GM20000 (cell line): ENCODE results near the gene SULF2.

Experiments
- DNase-seq: peaks from one replicate; pipeline ENCODE4 v3.0.0; 2012; ENCODE audit warnings: low spot score
- CTCF ChIP-seq: IDR thresholded peaks from 2 replicates; pipeline ENCODE4 v1.5.1; 2012; ENCODE audit warnings: mild to moderate bottlenecking, control low read depth; ENCODE audit errors: extremely low read depth, missing control alignments

SULF2 gene

GRCh38 chr20:47780720-47781389, 4.4 kb downstream of the SULF2 start:
- no peak for TF ChIP-seq CTCF

GRCh38 chr20:47778398-47779354, 6.6 kb downstream of the SULF2 start:
- no peak for TF ChIP-seq CTCF
- no peak for DNase-seq

More at GRCh38 chr20:47780720-47781389, 4.4 kb downstream of the SULF2 start:
- no peak for DNase-seq

DNA sequence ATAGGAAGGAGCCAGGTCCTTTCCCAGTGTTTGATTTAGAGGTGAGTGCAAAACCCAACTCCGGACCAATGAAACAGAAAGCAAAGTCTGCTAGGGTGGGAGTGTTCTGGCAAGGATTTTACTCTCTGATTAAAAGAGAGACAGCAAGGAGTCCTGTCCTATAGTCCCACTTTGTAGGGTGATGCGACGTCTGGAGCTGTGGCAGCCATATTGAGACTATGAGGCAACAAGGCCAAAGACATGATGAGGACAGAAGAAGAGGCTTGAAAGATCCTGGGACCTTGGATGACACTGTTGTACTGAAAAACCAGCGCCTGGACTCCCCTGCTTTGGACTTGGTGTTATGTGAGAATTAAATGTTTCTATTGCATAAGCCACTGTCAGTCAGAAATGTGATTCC, 8.1 kb downstream of the SULF2 start:
- TF ChIP-seq CTCF, result no peak
- DNase-seq, result no peak

DNA sequence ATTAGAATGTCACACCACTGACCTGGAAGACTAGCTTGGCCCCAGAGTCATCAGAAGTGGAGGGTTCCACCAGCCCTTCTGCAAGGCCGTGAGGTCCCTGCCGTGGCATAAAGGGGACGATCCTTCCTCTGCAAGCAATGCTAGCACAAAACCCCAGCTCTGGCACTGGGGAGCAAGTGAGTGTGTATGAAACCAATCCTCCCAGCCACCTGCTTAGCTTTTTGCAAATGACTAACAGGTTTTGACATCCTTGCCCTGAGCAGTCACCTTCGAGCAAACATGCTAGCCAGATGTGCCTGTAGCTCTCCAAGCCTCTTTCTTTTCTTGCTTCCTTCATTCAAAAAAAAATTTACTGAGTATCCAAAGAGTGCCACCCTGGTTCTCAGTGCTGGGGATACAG, 8.6 kb downstream of the SULF2 start:
- TF ChIP-seq CTCF, result no peak

GRCh38 chr20:47775841-47776240, 9.4 kb downstream of the SULF2 start:
- no peak for DNase-seq
- no peak for TF ChIP-seq CTCF

More for the DNA sequence above, 8.6 kb downstream of the SULF2 start:
- no peak for DNase-seq

- TF ChIP-seq CTCF, result no peak
- no peak for DNase-seq
These were observed 10.2 kb downstream of the SULF2 start for GRCh38 chr20:47775039-47775438.
